Keratinocyte (primary cell): Measurements from ENCODE around the gene SNX3.

ENCODE experiments used
- CTCF ChIP-seq, 3 experiments: IDR thresholded peaks in 1 of 3; conservative IDR thresholded peaks in 1 of 3; optimal IDR thresholded peaks in 1 of 3; 2 replicates in 2 of 3; 3 replicates in 1 of 3; pipeline versions ENCODE3 to v1.5.1; 2011; ENCODE audit warnings: low read length in 3 of 3, mild to moderate bottlenecking in 3 of 3, moderate library complexity in 2 of 3, control low read depth in 1 of 3, inconsistent platforms in 1 of 3; ENCODE audit not compliant: insufficient read depth in 2 of 3; ENCODE audit errors: extremely low read depth in 1 of 3
- EZH2 ChIP-seq: IDR thresholded peaks from one replicate; pipeline ENCODE4 v1.6.1; 2012; ENCODE audit warnings: inconsistent platforms, mild to moderate bottlenecking, low read length, moderate library complexity

GRCh38 chr6:108251252-108251651 is 9.6 kb downstream of the SNX3 start:
- TF ChIP-seq CTCF (optimal IDR thresholded peaks at IDR 0.05 in 1 of 3, IDR thresholded peaks at IDR 0.05 in 1 of 3, conservative IDR thresholded peaks at IDR 0.05 in 1 of 3; ENCODE audit: extremely low read depth in 1 of 3, insufficient read depth in 2 of 3, low read length in 3 of 3): no peak
- TF ChIP-seq EZH2: no peak
